LNCAP (cell line): ENCODE measurements around the gene CTAG1B.

Experiments used
- CTCF ChIP-seq: fragments of 450-650 bp; IDR thresholded peaks from 2 replicates; pipeline ENCODE4 v1.5.1; 2017; ENCODE audit warnings: mild to moderate bottlenecking

Gene CTAG1B

GRCh38 chrX:154600759-154601374 lies 18.2 kb downstream of the CTAG1B start:
- TF ChIP-seq CTCF: no peak

- TF ChIP-seq CTCF: no peak
Measured at GRCh38 chrX:154599531-154599930, 19.6 kb downstream of the CTAG1B start.

GRCh38 chrX:154598656-154599055 lies 20.4 kb downstream of the CTAG1B start:
- no peak for TF ChIP-seq CTCF

- TF ChIP-seq CTCF: no peak
Measured at GRCh38 chrX:154597221-154597620, 21.9 kb downstream of the CTAG1B start.

- no peak for TF ChIP-seq CTCF
Measured at GRCh38 chrX:154596290-154596929, 22.7 kb downstream of the CTAG1B start.

GRCh38 chrX:154595559-154596249 lies 23.4 kb downstream of the CTAG1B start:
- TF ChIP-seq CTCF: no peak

- no peak for TF ChIP-seq CTCF
Measured at GRCh38 chrX:154594491-154594890, 24.6 kb downstream of the CTAG1B start.
